ENCODE data around the gene MEPE.

MEPE gene

DNA sequence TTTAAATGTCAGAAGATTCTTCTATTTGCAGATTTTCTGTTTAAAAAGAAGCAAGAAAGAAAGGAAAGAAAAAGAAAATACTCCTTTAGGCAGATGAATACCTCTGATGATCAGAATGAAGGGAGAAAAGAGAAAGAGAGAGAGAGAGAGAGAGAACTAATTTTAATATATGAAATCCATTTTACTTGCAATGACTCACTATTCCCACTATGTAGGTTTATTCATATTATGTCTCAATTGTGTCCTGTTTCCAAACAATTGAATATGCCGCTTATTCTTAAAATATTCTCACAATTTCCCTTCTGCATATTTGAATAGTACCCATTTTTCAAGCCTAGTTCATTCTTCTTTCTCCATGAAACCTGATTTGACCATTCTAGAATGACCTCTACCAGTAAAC is 11.7 kb downstream of the MEPE start:
- DNase-seq: no peak

- DNase-seq: no peak
These were observed 13.5 kb downstream of the MEPE start for GRCh38 chr4:87846226-87846625.

- DNase-seq: peak; percentile 16
These were observed 16.0 kb downstream of the MEPE start for GRCh38 chr4:87848622-87849351.

DNA sequence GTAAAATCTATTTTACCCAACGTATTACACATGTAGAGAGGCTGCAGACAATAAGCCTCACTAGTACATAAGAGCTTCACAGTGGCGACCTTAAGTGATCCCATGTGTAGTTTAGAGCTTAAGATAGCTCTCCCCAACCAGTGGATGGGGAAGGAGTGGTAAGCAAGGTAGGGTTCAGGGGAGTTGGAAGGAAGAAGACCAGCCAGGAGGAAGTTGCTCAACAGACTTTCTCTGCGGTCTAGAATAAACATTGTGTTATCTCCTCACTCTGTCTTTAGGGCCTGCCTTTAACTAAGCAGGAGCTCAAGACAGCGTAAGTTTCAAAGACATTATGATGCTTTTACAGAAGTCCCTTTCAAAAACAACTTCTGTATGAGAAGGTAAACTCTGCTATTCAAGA is 16.8 kb downstream of the MEPE start:
- peak; percentile 26 for DNase-seq

DNA sequence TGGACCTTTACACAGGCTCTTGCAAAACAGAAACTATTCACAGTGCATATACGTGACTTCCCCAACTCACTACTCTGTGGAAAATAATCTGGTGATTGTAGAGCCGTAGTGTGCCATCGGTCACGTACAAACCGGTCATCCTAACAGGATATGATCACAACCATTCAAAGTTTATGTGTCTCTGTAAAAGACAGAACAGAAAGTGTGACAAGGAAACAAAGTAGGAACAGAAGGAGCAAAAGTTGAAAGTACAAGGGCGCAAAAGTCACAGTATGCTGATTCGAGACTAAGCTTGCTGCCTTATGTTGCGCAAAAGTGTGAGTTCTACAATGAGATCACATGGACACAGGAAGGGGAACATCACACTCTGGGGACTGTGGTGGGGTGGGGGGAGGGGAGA is 18.6 kb downstream of the MEPE start:
- DNase-seq: no peak

- DNase-seq: no peak
These were observed 19.2 kb downstream of the MEPE start for GRCh38 chr4:87851953-87852352.

GRCh38 chr4:87853108-87853507 is 20.3 kb downstream of the MEPE start:
- DNase-seq: peak; percentile 11

DNA sequence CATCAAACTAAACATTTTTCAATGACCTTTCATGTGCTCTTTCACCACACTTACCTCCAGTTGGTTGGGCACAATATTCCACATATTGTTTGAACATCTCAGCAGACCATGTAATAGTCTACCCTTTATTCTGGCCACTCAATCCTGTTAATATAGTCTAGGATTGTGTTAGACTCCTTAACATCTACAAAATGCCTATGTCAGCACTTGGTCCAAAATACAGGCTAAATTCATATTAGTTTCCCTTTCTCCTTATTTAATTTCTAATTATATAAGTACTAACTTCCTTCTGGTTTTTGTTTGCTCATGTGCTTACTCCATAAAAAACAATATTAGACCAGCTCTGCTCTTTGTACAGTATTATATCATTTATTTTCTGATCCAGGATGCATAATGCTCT is 21.1 kb downstream of the MEPE start:
- no peak for DNase-seq

DNA sequence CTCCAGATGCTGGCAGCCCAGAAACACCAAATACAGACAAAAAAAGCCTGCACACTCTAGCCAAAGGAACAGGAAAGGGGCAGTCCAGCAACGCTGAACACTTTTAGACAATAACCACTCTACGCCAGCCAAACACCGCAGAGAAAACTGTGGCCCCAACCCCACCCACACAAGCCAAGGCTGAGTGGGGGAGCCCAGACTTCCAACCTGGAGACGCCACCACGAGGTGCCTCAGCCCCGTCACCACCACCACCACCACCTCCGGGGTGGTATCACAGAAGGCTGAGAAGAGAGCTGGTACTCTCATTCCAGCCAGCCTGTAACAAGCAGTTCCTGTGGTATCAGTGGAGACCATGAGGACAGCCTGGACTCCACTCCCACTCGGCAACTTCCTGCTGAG is 22.8 kb downstream of the MEPE start:
- no peak for DNase-seq

DNA sequence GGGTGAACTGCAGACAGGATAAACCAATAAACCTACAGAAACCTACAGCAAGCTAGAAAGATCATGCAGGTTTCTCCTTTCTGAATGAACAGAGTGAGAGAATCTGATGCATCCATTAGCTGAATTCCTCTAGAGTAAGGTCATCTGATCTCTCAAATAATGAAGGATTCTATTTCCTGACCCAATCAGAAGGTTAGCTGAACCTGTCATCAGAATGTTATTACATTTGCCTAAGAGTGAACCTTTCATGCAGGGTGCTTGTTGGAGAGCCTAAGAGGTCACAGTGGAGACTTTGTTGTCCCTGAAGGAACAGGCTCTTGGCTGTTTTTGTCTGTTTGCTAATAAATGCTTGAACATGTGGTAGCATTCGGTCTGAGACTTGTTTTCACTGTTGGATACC is 24.0 kb downstream of the MEPE start:
- peak; percentile 26 for DNase-seq

- no peak for DNase-seq
These were observed 25.0 kb downstream of the MEPE start for GRCh38 chr4:87857789-87858188.

- DNase-seq: no peak
These were observed 29.5 kb downstream of the MEPE start for GRCh38 chr4:87862236-87862635.

DNA sequence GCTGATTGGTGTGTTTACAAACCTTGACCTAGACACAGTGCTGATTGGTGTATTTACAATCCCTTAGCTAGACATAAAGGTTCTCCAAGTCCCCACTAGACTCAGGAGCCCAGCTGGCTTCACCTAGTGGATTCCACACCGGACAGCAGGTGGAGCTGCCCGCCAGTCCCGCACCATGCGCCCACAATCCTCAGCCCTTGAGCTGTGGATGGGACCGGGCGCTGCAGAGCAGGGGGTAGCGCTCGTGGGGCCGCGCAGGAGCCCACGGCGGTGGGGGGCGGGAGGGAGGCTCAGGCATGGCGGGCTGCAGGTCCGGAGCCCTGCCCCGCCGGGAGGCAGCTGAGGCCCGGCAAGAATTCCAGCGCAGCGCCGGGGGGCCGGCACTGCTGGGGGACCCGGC is 30.7 kb downstream of the MEPE start:
- no peak for DNase-seq

- no peak for DNase-seq
These were observed 31.6 kb downstream of the MEPE start for GRCh38 chr4:87864321-87864720.

- no peak for DNase-seq
These were observed 32.5 kb downstream of the MEPE start for GRCh38 chr4:87865288-87865687.

DNA sequence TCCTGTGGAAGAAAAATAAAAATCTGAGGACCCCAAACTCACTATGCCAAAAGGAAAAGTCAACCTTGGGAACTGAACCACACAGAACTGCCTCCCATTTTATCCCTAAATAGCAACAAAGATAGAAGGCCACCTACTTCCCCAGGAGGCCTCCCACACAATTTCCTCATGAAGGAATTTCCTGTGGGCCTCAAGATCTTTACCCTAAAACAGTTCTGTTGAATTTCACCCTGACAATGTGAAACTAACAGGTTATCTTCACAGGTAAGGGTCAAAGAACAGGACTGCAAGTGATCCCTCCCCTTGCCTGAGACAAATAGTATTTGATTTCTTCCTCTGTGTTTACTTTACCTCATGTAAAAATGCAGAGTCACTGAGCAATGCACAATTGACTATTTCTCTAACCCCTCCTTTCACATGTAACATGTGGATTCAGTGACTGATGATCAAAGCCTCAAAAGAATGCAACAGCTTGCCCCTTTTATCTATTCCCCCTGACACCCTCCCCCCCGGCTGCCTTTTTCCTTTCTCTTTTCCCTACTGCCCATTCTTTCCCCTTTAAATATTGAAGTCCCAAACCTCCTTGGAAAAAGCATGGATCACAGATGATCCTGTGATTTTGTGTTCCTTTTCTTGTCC is 33.3 kb downstream of the MEPE start:
- peak; percentile 25 for DNase-seq

DNA sequence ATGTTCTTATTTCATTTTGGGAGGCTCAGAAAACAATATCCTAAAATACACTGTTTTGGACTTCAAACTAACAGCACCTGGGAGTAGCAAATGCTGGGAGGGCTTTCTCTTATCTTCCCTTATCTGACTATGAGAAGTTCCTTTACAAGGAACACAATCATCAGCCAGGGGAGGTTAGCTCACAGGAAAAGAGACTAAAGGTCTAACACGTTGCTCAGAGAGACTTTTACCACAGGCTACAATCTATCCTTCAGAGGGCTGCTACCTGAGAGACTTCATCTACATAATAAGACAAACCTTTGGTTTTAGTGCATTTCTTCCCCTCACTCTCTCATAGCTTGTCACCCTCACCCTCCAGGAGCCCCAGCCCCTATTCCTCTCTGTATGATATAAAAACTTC is 35.8 kb downstream of the MEPE start:
- peak; percentile 37 for DNase-seq

DNA sequence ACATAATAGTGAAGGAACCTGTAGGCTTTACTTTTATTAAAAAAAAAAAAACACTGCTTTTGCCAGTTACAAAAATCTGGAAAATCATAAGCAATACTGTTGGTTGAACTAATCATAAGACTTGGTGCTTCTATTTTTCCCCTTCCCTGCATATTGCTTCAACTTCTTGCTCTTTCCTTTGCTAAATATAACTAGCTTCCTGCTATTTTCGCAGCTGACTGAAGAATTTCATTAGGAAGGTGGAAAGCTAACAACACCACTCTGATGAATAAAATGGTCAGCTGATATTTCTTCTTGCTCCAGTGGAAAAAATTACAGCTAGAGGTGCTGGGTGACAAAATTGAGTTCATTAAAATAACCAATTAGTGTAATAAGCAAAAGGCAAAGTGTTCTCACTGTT is 39.3 kb downstream of the MEPE start:
- DNase-seq: no peak

- DNase-seq: no peak
These were observed 42.4 kb downstream of the MEPE start for GRCh38 chr4:87875191-87875590.

DNA sequence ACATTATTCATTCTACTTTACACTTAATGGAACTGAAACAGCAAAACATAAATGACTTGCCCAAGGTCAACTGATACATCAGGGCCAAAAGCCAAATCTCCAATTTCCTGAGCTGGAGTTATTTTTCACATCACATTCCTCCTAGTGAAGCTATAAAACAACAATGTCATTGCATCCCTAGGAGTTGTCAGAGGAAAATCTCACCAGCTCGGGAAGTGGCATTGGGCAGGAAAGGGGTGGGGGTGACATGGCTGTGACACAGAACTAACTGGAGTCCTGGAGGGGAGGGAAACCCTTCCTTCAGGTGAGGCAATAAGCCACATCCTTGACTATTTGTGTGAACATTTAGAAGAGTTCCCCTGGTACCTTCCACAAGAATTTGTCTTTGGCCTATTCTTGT is 47.3 kb downstream of the MEPE start:
- no peak for DNase-seq

- no peak for DNase-seq
These were observed 48.3 kb downstream of the MEPE start for GRCh38 chr4:87881115-87881514.

DNA sequence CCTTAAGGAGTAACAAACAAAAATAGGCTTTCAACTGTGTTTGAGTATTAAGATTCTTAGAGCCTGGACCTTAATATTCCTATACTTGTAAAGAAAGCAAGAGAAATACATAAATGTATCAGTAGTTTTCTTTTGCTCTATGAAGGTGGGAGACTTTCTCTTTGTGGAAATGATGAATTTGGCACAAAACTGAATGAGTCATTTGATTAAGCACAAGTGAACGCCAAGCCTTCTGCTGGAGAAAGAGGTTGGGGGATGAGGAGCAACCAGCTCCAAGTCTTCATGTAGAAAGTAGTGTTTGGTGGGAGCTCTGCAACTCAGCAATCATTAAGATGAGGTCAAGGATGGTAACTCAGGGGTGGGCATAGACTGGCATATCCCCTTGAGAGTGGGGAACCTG is 49.6 kb downstream of the MEPE start:
- peak; percentile 43 for DNase-seq

DNA sequence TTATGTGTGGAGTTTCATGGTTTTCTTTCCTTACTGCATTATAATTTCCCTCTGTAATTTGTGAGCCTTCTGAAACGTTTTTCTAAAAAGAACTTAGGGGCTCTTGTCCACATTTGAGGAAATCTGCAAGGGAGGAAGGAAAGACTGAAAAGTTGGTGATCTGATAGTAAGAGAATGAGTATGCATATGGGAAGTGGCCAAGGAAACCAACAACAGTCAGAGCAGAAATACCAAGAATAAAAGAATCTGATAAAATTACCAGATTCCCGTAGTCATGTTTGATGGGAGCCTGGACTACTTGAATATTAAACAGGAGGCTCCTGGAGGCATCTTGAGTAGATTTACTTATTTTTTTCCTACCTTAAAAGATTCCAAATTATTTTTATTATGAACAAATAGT is 50.1 kb downstream of the MEPE start:
- no peak for DNase-seq

GRCh38 chr4:87884976-87885549 is 52.3 kb downstream of the MEPE start:
- DNase-seq: no peak

- no peak for DNase-seq
These were observed 53.3 kb downstream of the MEPE start for GRCh38 chr4:87886083-87886482.

Data from NCI-H226 (cell line).